HG03097 (cell line): Measurements from ENCODE around the gene TLCD5.

Experiments used
- ATAC-seq: cut with Tn5 transposase; IDR thresholded peaks from one replicate; pipeline ENCODE4 v1.9.1; 2021; ENCODE audit not compliant: unreplicated experiment, low FRiP score

The TLCD5 gene

DNA sequence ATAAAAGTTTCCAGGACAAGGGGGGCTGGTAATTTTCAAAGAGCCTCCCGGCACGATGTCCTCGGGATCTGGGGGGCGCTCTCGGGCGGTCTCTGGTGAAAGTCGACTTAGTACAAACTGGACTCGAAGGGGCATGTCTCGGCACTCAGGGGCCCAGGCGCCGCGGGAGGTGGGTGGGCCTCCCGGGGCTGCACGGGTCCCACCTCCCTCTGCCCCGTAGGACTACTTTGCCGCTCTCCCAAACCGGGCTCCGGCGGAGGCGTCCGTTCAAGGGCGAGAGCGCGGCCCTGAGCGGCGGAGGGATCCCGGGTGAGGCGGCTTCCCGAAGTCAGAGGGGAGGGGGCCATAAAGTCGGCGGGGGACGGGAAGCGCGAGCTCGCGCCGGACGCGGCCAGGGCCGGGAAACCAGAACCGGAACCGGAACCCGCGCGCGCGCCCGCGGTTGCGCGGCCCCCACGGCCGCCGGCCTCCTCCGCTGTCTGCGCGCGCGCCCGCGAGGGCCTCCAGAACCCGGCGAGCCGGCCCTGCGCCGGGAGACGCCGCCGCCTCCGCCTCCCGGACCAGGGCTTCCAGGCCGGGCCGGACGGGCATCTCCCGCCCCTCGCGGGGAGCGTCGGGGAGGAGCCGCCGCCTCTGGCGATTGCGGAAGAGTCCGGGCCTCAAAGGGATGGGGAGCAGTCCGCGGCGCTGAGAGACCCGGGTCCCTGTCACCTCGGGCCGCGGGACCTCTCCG, 11.0 kb downstream of the TLCD5 start, which contains the start of gene ARHGEF12:
ARHGEF12 (plus strand) TSS at position 506 of the 733 bp plus-strand sequence. CDS start 831 bp downstream, outside the sequence.
- ATAC-seq = peak; percentile 54

- no peak for ATAC-seq
Observed at GRCh38 chr11:120336641-120337354, 11.7 kb downstream of the TLCD5 start.

DNA sequence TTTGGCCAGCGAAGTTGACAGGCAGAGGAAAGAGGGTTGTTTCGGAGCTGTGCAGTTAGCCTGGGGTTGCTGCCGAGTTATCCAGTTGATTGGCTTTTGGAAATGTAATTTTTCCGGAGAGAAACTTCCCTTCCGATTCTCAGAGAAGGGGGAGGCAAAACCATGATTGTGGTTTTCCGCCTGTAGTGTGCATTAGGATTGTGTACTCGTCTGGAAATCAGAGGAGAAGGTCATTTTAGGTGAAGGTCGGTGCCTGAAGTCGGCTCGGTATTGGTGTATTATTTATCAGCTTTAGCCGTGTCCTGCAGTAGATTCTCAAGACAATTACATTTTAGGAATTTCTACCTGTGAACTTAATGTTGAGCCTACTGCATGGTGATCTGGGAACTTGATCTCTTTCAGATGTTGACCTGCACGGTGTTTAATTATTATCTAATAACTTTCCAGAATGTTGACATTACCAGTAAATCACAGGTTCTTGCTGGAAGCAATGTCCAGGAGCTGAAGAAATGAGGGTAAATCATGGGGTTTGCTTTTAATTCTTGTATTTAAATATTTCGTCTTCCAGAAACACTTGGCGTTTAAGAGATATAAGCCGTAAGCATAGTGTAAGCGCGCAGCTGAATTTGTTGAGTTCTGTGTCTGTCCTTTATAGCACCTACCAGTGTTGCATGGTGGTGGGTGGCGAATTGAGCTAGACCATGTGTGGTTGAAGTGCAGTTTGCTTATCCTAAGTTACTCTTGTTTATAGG, 12.4 kb downstream of the TLCD5 start:
- ATAC-seq = no peak

GRCh38 chr11:120338107-120338933, 13.2 kb downstream of the TLCD5 start:
- ATAC-seq = no peak

- no peak for ATAC-seq
Observed at GRCh38 chr11:120339394-120339890, 14.3 kb downstream of the TLCD5 start.

- no peak for ATAC-seq
Observed at GRCh38 chr11:120340529-120340928, 15.4 kb downstream of the TLCD5 start.

DNA sequence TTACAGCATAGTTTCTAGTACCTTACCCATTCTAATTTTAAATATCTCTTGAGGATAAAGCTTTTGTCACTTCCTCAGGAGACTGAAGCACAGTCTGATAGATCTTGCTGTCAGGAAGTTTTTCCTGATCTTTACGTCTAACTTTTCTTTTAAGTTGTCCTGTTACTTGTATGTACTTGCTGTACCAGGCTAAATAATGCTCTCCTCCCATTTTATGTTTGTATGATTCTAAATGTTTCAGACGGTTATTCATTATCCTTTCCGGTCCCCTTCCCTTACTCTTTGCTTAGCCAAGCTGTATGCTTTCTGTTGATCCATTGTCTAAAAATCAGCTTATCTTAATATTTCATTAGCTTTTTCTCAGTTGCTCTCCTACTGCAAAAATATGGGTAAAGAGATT, 17.1 kb downstream of the TLCD5 start:
- ATAC-seq = no peak

GRCh38 chr11:120342678-120343077, 17.6 kb downstream of the TLCD5 start:
- no peak for ATAC-seq

DNA sequence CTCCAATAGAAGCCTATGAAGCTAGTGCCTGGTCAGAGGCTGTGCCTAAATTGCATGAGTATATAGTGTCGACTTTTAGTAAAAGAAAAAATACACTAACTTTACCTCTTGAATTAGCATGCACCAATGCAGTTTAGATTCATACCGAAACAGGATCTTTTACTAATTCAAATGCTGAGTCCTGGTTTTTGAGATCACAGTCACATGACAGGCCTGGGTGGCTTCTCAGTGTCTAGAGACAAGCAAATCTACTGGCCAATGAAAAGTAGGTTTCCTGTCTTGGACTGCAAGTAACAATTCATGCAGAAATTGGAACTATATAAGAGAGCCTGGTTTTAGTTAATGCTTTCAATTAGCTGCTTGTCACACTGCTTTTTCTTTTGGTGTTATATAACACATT, 18.3 kb downstream of the TLCD5 start:
- ATAC-seq = peak; percentile 35

DNA sequence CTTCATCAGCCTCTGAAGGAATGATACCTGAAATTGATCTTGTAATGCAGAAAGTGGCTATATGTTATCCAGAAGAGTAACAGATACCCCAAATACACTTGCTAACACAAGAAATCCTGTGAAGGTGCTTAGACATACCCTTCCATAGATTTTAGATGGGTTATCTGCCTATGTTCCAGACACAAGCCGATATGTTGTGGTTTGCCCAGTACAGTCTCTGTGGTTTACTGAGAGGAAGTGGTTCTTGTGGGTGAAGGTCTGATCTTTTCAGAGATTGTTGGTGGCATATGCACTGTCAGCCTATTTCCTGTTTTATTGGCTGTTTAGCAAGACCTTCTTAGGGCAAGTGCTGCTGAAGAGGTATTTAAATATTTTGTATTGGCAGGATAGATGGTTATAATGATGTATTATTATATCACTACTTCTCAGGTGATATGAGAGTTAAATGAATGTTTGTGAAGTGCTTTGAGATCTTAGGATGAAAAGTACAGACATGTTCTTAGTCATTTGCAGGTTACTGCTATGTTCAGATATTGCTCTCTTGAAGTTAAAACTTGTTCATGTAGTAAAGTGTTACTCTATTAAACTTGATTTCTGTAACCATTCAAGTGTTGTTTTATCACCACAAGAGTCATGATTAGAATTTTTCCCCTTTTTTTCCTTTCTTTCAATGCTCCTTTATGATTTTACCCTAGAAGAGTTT, 19.4 kb downstream of the TLCD5 start:
- peak; percentile 79 for ATAC-seq

GRCh38 chr11:120346233-120346632, 21.1 kb downstream of the TLCD5 start:
- ATAC-seq = no peak

- no peak for ATAC-seq
Observed at GRCh38 chr11:120350637-120351036, 25.5 kb downstream of the TLCD5 start.

GRCh38 chr11:120352405-120352804, 27.3 kb downstream of the TLCD5 start:
- ATAC-seq = no peak

DNA sequence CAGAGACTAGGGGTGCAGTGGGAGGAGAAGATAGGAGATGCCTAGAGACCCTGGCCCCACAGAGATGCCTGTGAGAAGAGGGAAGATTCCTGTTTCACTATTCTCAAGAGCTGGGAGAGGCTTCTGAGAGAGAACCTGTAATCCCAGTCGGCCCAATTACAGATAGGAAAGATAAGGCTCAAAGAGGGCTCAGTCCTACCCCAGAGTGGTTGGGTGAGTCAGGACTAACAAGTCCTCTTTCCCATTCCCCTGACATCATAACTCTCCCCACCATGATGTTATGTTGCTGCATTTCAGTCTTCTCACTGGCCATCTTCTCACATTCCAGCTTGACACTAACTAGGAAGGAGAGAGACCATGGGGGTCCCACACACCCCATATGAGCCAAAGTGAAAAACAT, 29.0 kb downstream of the TLCD5 start:
- ATAC-seq = no peak

- no peak for ATAC-seq
Observed at GRCh38 chr11:120354779-120355178, 29.7 kb downstream of the TLCD5 start.

GRCh38 chr11:120357620-120358019, 32.5 kb downstream of the TLCD5 start:
- ATAC-seq = no peak

DNA sequence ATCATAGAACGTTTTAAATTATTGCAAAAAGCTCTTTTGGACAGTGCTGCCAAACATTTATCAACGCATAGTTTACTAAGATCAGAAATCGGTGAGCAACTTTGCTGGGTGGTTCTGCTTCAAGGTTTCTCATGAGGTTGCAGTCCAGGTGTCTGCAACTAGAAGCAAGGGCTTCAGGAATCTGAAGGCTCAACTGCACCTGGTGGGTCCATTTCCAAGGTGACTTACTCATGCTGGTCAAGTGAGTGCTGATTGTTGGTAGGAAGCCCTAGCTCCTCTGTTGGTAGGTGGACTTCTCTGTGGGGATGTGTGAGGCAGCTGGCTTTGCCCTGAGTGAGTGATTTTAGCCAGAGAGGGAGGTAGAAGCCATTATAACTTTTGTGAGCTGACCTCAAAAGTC, 33.6 kb downstream of the TLCD5 start:
- no peak for ATAC-seq

- no peak for ATAC-seq
Observed at GRCh38 chr11:120363436-120363835, 38.3 kb downstream of the TLCD5 start.

DNA sequence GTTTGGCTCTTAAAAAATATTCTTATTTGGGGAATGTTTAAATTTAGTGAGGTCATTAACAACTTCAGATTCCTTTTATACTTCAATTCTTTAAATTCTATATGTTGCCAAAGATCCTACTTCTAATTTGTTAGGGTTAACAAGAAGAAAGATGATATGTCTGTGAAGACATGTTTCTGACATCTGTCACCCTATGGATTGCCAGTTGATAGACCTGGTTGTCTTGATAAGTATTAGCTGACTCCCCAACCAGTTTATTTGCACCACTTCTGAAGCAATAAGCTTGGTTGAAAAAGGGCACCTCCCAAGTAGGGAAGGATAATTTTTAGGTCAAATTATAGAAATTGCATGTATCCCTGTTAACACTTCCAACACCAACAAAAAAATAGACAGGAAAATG, 40.4 kb downstream of the TLCD5 start:
- no peak for ATAC-seq

DNA sequence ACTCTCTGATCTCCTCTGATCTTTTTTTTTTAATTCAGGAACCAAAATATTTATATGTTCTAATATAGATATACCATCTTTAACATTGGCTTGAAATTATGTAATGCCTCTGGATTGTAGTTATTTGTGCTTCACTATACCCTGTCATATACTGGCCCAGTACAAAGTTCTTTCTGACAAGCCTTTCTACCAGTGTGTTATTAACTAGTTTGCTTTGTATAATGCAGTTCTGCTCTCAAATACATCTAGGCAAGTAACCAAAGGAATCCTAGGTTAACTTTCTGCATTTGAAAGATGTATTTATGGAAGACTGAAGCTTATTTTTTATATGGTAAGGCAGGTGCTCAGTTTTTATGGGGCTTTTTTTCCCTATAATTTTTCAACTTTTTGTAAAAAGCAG, 47.2 kb downstream of the TLCD5 start:
- no peak for ATAC-seq
